ENCODE results near the gene DHRS13.

DNA sequence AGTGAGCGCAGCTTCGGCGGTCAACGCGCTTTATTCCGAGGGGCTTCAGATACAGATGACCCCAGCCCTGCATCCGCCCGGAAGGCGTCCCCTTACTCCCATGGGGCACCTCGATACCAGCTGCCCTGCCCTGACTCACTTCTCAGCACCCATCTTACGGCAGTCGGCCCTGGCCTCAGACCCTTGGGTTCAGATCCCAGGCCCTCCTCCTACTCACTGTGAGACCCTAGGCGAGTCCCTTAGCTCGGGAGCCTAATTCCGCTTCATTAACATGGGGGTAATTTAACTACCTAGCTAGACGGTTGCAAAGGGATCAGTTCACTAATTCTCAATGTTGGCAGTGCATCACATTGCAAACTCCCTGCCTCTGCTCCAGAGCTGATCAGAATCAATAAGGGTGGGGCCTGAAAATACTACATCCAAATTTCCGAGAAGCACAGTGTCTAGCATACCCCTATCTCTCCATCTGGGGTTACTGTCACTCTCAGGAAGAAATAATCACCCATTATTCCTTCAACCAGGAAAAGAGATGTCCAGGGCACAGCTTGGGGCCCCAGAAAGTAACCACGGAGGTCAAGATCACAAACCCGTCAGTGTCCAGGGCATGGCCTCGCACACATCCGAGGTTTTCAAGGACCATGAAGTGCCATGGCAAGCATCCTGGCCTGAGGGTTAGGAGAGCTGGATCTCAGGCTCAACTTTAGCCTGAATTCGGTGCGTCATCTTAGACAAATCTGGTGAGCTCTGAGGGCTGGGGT lies 4.9 kb downstream of the DHRS13 start:
- TF ChIP-seq, protein P1, sequence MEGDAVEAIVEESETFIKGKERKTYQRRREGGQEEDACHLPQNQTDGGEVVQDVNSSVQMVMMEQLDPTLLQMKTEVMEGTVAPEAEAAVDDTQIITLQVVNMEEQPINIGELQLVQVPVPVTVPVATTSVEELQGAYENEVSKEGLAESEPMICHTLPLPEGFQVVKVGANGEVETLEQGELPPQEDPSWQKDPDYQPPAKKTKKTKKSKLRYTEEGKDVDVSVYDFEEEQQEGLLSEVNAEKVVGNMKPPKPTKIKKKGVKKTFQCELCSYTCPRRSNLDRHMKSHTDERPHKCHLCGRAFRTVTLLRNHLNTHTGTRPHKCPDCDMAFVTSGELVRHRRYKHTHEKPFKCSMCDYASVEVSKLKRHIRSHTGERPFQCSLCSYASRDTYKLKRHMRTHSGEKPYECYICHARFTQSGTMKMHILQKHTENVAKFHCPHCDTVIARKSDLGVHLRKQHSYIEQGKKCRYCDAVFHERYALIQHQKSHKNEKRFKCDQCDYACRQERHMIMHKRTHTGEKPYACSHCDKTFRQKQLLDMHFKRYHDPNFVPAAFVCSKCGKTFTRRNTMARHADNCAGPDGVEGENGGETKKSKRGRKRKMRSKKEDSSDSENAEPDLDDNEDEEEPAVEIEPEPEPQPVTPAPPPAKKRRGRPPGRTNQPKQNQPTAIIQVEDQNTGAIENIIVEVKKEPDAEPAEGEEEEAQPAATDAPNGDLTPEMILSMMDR (conservative IDR thresholded peaks at IDR 0.05 in 1 of 2, IDR thresholded peaks at IDR 0.05 in 1 of 2; ENCODE audit: low read depth in 1 of 2, low read length in 2 of 2): no peak
- no peak for TF ChIP-seq EZH2 (IDR thresholded peaks at IDR 0.05; ENCODE audit: low read length, missing control alignments)

Data from fibroblast of lung (primary cell).